IgD-negative memory B cell (primary cell): ENCODE results near the gene C3orf22. TPM values are rescaled to one million over a fixed set of nuclear protein-coding genes. Genes with fewer than 3 reads are reported as not detected.

ENCODE experiments used
- H3K27ac Mint-ChIP-seq, 3 donors: one replicate each; pipeline ENCODE4 v1.8.0; 2020 to 2022; ENCODE audit warnings: mild to moderate bottlenecking in 3 of 3, mixed read lengths in 3 of 3, moderate library complexity in 1 of 3
- H3K27me3 Mint-ChIP-seq: one replicate; pipeline ENCODE4 v1.8.0; 2021; ENCODE audit warnings: mixed read lengths
- H3K36me3 Mint-ChIP-seq: one replicate; pipeline ENCODE4 v1.8.0; 2020; ENCODE audit warnings: mild to moderate bottlenecking, mixed read lengths
- H3K4me1 Mint-ChIP-seq, 3 donors: one replicate each; pipeline ENCODE4 v1.8.0; 2020 to 2022; ENCODE audit warnings: mixed read lengths in 3 of 3, mild to moderate bottlenecking in 1 of 3
- H3K4me3 Mint-ChIP-seq, 4 donors: one replicate each; pipeline ENCODE4 v1.8.0; 2020 to 2022; ENCODE audit warnings: mild to moderate bottlenecking in 4 of 4, mixed read lengths in 4 of 4, moderate library complexity in 3 of 4
- H3K9me3 Mint-ChIP-seq, 3 donors: one replicate each; pipeline ENCODE4 v1.8.0; 2020 to 2021; ENCODE audit warnings: mixed read lengths in 3 of 3, mild to moderate bottlenecking in 1 of 3
- polyA plus RNA-seq: library from polyadenylated mRNA; unstranded; fragments of 300-500 nt; fragmentation: Illumina TruSeq; gene quantifications from one replicate; pipeline ENCODE4 v1.2.3, GENCODE V29; 2021

C3orf22 gene
- polyA plus RNA-seq, 1 donor from 2014 or later, result not detected

- Mint-ChIP-seq H3K4me1 (peaks cover 0 to 1% (median 0%) of the 10 kb centered on the region in 3 donors), H3K27me3 (peaks cover 7% of the 10 kb centered on the region), H3K27ac (no peak overlapping the region), H3K4me3 (no peak overlapping the region), H3K9me3 (no peaks in the 10 kb centered on the region), H3K36me3 (no peaks in the 10 kb centered on the region)
These were observed 29.8 kb downstream of the C3orf22 start for GRCh38 chr3:126528800-126529541.

- H3K27me3 Mint-ChIP-seq, result peaks cover 10% of the 10 kb centered on the region
These were observed 30.3 kb downstream of the C3orf22 start for GRCh38 chr3:126528419-126528799.

GRCh38 chr3:126527455-126528211 lies 31.1 kb downstream of the C3orf22 start:
- H3K27me3 Mint-ChIP-seq, result peaks cover 11% of the 10 kb centered on the region
- H3K4me1 Mint-ChIP-seq, result peaks cover 0 to 1% (median 0%) of the 10 kb centered on the region in 3 donors
- no peaks in the 10 kb centered on the region for H3K9me3 Mint-ChIP-seq
- H3K27ac Mint-ChIP-seq, result no peak overlapping the region
- H3K36me3 Mint-ChIP-seq, result no peaks in the 10 kb centered on the region
- no peak overlapping the region for H3K4me3 Mint-ChIP-seq

More at GRCh38 chr3:126528419-126528799, 30.3 kb downstream of the C3orf22 start:
- H3K9me3 Mint-ChIP-seq, result no peaks in the 10 kb centered on the region
- H3K27ac Mint-ChIP-seq, result no peak overlapping the region
- H3K4me3 Mint-ChIP-seq, result peak overlapping the region in 1 of 4 donors; percentile 55
- peaks cover 0 to 1% (median 0%) of the 10 kb centered on the region in 3 donors for H3K4me1 Mint-ChIP-seq
- H3K36me3 Mint-ChIP-seq, result no peaks in the 10 kb centered on the region

GRCh38 chr3:126527006-126527405 lies 31.7 kb downstream of the C3orf22 start:
- H3K4me1 Mint-ChIP-seq, result peaks cover 0 to 1% (median 0%) of the 10 kb centered on the region in 3 donors
- no peaks in the 10 kb centered on the region for H3K36me3 Mint-ChIP-seq
- no peaks in the 10 kb centered on the region for H3K9me3 Mint-ChIP-seq
- H3K4me3 Mint-ChIP-seq, result no peak overlapping the region
- H3K27ac Mint-ChIP-seq, result no peak overlapping the region
- H3K27me3 Mint-ChIP-seq, result peaks cover 12% of the 10 kb centered on the region

- Mint-ChIP-seq H3K4me3 (no peak overlapping the region), H3K4me1 (peaks cover 0 to 1% (median 0%) of the 10 kb centered on the region in 3 donors), H3K27ac (no peak overlapping the region), H3K9me3 (no peaks in the 10 kb centered on the region), H3K27me3 (peaks cover 13% of the 10 kb centered on the region), H3K36me3 (no peaks in the 10 kb centered on the region)
These were observed 32.1 kb downstream of the C3orf22 start for GRCh38 chr3:126526668-126527005.

GRCh38 chr3:126525853-126526667 lies 32.7 kb downstream of the C3orf22 start:
- no peak overlapping the region for H3K4me3 Mint-ChIP-seq

GRCh38 chr3:126525091-126525852 lies 33.5 kb downstream of the C3orf22 start:
- no peaks in the 10 kb centered on the region for H3K9me3 Mint-ChIP-seq
- no peaks in the 10 kb centered on the region for H3K36me3 Mint-ChIP-seq
- no peak overlapping the region for H3K27ac Mint-ChIP-seq
- H3K27me3 Mint-ChIP-seq, result peaks cover 13% of the 10 kb centered on the region
- H3K4me1 Mint-ChIP-seq, result peaks cover 0 to 1% (median 0%) of the 10 kb centered on the region in 3 donors
- H3K4me3 Mint-ChIP-seq, result no peak overlapping the region

More at GRCh38 chr3:126525853-126526667, 32.7 kb downstream of the C3orf22 start:
- H3K9me3 Mint-ChIP-seq, result no peaks in the 10 kb centered on the region
- no peak overlapping the region for H3K27ac Mint-ChIP-seq
- peaks cover 13% of the 10 kb centered on the region for H3K27me3 Mint-ChIP-seq
- peaks cover 0 to 1% (median 0%) of the 10 kb centered on the region in 3 donors for H3K4me1 Mint-ChIP-seq
- no peaks in the 10 kb centered on the region for H3K36me3 Mint-ChIP-seq

GRCh38 chr3:126524429-126524988 lies 34.2 kb downstream of the C3orf22 start:
- no peaks in the 10 kb centered on the region for H3K9me3 Mint-ChIP-seq
- H3K27me3 Mint-ChIP-seq, result peaks cover 13% of the 10 kb centered on the region

GRCh38 chr3:126523745-126524428 lies 34.8 kb downstream of the C3orf22 start, which contains the start of gene CHST13:
Gene CHST13, plus strand, starts transcription at chr3:126524155. Its CDS starts 178 bp downstream, at chr3:126524333.
- Mint-ChIP-seq H3K27me3 (peaks cover 13% of the 10 kb centered on the region), H3K36me3 (no peaks in the 10 kb centered on the region), H3K27ac (peak within 1 kb of the TSS in 1 of 3 donors; percentile 57), H3K4me1 (peaks cover 0 to 1% (median 0%) of the 10 kb centered on the region in 3 donors), H3K4me3 (peak within 1 kb of the TSS in 2 of 4 donors; percentile 54 to 70), H3K9me3 (no peaks in the 10 kb centered on the region)

More at GRCh38 chr3:126524429-126524988, 34.2 kb downstream of the C3orf22 start:
- Mint-ChIP-seq H3K4me1 (peaks cover 0 to 1% (median 0%) of the 10 kb centered on the region in 3 donors), H3K4me3 (peak overlapping the region in 2 of 4 donors; percentile 54 to 70), H3K36me3 (no peaks in the 10 kb centered on the region), H3K27ac (no peak overlapping the region)

- Mint-ChIP-seq H3K4me1 (peaks cover 0 to 1% (median 0%) of the 10 kb centered on the region in 3 donors), H3K27ac (no peak overlapping the region), H3K9me3 (no peaks in the 10 kb centered on the region), H3K27me3 (peaks cover 13% of the 10 kb centered on the region), H3K4me3 (no peak overlapping the region), H3K36me3 (no peaks in the 10 kb centered on the region)
These were observed 36.4 kb downstream of the C3orf22 start for GRCh38 chr3:126522363-126522788.

- peaks cover 0 to 1% (median 0%) of the 10 kb centered on the region in 3 donors for H3K4me1 Mint-ChIP-seq
- peaks cover 11% of the 10 kb centered on the region for H3K27me3 Mint-ChIP-seq
- no peak overlapping the region for H3K27ac Mint-ChIP-seq
- no peaks in the 10 kb centered on the region for H3K36me3 Mint-ChIP-seq
- H3K4me3 Mint-ChIP-seq, result no peak overlapping the region
- H3K9me3 Mint-ChIP-seq, result no peaks in the 10 kb centered on the region
These were observed 37.4 kb downstream of the C3orf22 start for GRCh38 chr3:126521122-126521891.

- Mint-ChIP-seq H3K4me3 (no peak overlapping the region), H3K27ac (no peak overlapping the region), H3K9me3 (no peaks in the 10 kb centered on the region), H3K4me1 (peaks cover 0 to 1% (median 0%) of the 10 kb centered on the region in 3 donors), H3K27me3 (peaks cover 8% of the 10 kb centered on the region), H3K36me3 (no peaks in the 10 kb centered on the region)
These were observed 39.0 kb downstream of the C3orf22 start for GRCh38 chr3:126519506-126520455.
